Measurements from ENCODE around the gene IFI27L2.
"Not testable (repeated sequence)": the region's sequence is repeated elsewhere in the genome, so short reads cannot be mapped to it uniquely, and the experiment has no call there.

The IFI27L2 gene

GRCh38 chr14:94162466-94162865 lies 33.1 kb upstream of the IFI27L2 start:
- H3K36me3 Mint-ChIP-seq = no peaks in the 10 kb centered on the region
- H3K27me3 Mint-ChIP-seq = no peaks in the 10 kb centered on the region
- H3K9me3 Mint-ChIP-seq (ENCODE audit: low read depth) = no peaks in the 10 kb centered on the region
- H3K27ac Mint-ChIP-seq = no peak overlapping the region
- no peak overlapping the region for H3K4me3 Mint-ChIP-seq
- peaks cover 61% of the 10 kb centered on the region for H3K4me1 Mint-ChIP-seq (ENCODE audit: low read depth)

DNA sequence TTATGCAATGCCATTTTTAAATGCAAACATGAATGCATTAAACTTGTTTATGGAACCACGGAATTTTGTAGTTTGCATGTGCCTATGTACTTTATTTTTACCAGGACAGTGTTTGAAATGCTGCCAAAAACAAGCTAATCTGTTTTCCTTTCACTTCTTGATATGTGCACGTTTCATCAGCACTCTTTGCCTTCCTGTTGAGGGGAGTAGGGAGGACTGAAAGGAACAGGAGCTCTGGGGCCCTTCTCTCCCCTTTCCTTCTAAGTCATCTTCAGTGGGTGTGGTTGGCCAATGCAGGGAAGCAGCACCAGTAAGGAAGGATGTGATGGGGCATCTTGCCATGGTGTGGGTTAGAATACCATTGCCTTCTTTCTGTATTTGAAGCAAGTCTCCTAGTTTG lies 32.6 kb upstream of the IFI27L2 start:
- Mint-ChIP-seq H3K9me3 (ENCODE audit: low read depth) (no peaks in the 10 kb centered on the region), H3K36me3 (no peaks in the 10 kb centered on the region), H3K4me1 (ENCODE audit: low read depth) (peaks cover 63% of the 10 kb centered on the region), H3K27me3 (no peaks in the 10 kb centered on the region), H3K4me3 (no peak overlapping the region), H3K27ac (no peak overlapping the region)

DNA sequence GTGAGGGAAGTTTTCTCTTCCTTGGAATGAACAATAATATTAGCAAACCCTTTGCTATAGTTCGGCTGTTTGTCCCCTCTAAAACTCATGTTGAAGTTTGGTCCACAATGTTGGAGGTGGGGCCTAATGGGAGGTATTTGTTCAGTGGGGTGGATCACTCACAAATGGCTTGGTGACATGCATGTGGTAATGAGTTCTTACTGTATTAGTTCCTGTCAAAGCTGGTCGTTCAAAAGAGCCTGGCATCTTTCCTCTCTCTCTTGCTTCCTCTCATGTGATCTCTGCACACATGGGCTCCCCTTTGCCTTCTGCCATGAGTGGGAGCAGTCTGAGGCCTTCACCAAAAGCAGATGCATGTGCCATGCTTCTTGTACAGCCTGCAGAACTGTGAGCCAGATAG lies 31.7 kb upstream of the IFI27L2 start:
- Mint-ChIP-seq H3K27ac (peak overlapping the region; percentile 4), H3K9me3 (ENCODE audit: low read depth) (no peaks in the 10 kb centered on the region), H3K36me3 (no peaks in the 10 kb centered on the region), H3K4me3 (no peak overlapping the region), H3K4me1 (ENCODE audit: low read depth) (peaks cover 64% of the 10 kb centered on the region), H3K27me3 (no peaks in the 10 kb centered on the region)

DNA sequence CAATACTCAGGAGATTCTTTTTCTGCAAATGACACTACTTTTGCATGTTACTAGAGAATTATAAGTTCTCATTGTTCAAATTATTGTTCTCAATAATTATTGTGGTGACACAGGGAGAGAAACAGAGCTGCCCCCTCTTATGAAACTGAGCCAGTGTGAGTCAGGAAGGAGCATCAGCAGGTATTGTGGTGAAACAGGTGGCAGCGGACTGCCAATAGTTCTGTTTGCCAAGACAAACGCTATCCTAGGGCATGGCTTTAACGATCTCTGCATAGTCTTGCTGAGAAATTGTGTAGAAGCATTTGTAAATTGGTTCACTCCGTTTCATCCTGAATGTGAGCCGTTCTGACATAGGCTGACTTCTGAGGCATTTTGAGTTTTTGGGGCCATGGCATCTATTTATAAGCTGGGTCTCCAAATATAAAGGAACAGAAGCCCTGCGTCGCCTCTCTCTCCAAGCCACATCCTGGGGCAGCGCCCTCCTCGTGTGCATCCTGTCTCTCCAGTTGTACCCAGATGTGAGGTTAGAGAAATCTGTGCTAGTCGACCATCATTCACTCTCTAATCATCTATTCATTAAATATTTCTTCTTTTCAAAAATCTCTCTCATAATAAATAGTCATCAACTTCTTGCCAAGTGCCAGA lies 29.0 kb upstream of the IFI27L2 start:
- H3K36me3 Mint-ChIP-seq = no peaks in the 10 kb centered on the region
- H3K27me3 Mint-ChIP-seq = peaks cover 1% of the 10 kb centered on the region
- H3K4me1 Mint-ChIP-seq (ENCODE audit: low read depth) = peaks cover 52% of the 10 kb centered on the region
- H3K9me3 Mint-ChIP-seq (ENCODE audit: low read depth) = no peaks in the 10 kb centered on the region
- H3K27ac Mint-ChIP-seq = peak overlapping the region; percentile 55
- peak overlapping the region; percentile 22 for H3K4me3 Mint-ChIP-seq

- Mint-ChIP-seq H3K27me3 (peaks cover 7% of the 10 kb centered on the region), H3K27ac (no peak overlapping the region), H3K4me3 (no peak overlapping the region), H3K9me3 (ENCODE audit: low read depth) (no peaks in the 10 kb centered on the region), H3K36me3 (no peaks in the 10 kb centered on the region), H3K4me1 (ENCODE audit: low read depth) (peaks cover 46% of the 10 kb centered on the region)
Measured at GRCh38 chr14:94157197-94157596, 27.8 kb upstream of the IFI27L2 start.

DNA sequence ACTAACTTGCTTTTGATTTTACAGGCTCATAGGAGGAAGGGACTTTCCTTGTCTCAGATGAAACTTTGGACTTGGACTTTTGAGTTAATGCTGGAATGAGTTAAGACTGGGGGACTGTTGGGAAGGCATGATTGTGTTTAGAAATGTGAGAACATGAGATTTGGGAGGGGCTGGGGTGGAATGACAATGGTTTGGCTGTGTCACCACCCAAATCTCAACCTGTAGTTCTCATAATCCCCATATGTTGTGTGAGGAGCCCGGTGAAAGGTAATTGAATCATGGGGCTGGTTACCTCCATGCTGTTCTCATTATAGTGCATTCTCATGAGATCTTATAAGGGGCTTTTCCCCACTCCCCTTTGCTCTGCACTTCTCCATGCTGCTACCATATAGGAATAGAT lies 26.7 kb upstream of the IFI27L2 start:
- H3K27me3 Mint-ChIP-seq; H3K9me3 Mint-ChIP-seq (ENCODE audit: low read depth); H3K36me3 Mint-ChIP-seq; H3K4me3 Mint-ChIP-seq; H3K27ac Mint-ChIP-seq: not testable (repeated sequence)
- H3K4me1 Mint-ChIP-seq (ENCODE audit: low read depth) = peaks cover 37% of the 10 kb centered on the region

DNA sequence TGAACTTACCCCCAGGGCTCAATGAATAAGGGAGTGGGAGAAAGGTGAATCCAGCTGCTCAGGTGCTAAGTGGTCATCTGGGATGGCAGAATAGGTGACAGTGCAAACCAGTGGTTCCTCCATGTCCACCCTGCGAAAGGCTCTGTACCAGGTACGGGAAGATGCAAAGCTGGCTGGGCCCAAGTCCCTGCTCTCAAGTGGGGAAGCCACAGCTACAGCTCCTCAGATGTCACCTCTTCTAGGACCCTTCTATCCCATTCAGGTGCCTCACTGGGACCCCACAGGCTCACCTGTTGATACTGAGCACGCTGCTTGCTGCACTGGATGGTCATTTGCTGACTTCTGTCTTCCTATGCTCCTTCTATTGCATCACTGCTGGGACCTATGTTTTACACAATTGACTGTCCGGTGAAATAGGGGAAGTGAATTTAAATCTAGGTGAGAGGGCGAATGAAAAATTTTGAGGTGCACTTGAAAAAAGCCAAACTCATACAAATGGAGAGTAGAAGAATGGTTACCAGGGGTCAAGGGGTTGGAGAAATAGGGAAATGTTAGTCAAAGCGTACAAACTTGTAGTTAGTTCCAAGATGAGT lies 24.4 kb upstream of the IFI27L2 start:
- peaks cover 8% of the 10 kb centered on the region for H3K27me3 Mint-ChIP-seq
- H3K4me1 Mint-ChIP-seq (ENCODE audit: low read depth) = peaks cover 18% of the 10 kb centered on the region
- no peaks in the 10 kb centered on the region for H3K36me3 Mint-ChIP-seq
- H3K9me3 Mint-ChIP-seq (ENCODE audit: low read depth) = no peaks in the 10 kb centered on the region
- no peak overlapping the region for H3K4me3 Mint-ChIP-seq
- H3K27ac Mint-ChIP-seq = peak overlapping the region; percentile 5

DNA sequence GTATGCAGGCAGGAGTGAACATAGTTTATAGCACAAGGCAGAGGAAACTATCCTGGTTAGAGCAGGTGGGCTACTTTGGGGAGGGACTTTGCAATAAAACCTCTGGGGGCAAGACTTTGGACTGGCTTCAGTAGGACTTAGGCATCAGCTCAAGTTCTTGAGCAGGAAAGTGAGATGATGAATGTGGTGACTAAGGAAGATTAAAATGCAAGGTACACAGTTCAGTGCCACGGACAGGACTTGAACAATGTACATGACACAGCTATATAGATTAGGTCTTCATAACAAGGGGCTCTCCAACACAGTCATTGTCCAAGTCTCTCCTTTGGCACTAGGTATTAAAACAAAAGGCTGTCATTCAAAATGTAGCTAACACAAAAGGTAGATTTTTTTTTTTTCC lies 23.3 kb upstream of the IFI27L2 start:
- Mint-ChIP-seq H3K4me3 (no peak overlapping the region), H3K4me1 (ENCODE audit: low read depth) (peaks cover 6% of the 10 kb centered on the region), H3K36me3 (no peaks in the 10 kb centered on the region), H3K27me3 (peaks cover 8% of the 10 kb centered on the region), H3K27ac (no peak overlapping the region), H3K9me3 (ENCODE audit: low read depth) (no peaks in the 10 kb centered on the region)

DNA sequence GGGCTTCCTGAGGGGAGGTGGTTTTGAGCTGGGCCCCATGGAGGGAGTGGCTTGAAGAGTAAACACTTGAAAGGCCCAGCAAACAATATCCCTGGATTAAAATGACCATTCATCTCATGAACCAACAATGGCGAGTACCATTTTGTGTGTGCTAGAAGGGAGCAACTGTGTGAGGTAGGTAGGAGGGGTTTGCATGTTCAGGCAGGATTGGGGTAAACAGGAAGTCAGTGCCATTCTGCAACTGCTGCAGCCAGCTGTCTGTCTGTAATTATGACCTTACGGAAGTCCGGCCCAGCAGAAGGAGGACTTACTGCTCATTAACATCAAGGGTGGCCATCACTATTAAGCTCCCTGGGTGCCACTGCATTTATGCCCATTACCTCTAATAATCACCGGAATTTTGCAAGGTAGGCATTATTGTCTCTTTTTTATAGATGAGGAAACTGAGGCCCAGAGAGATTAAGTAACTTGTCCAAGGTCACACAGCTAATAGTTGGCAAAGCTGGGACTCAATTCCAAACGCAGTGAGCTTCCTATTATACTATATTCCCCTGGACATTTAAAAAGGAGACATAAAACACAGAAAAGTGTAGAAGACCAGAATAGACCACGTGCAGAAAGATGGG lies 16.6 kb upstream of the IFI27L2 start:
- no peaks in the 10 kb centered on the region for H3K27me3 Mint-ChIP-seq
- no peaks in the 10 kb centered on the region for H3K9me3 Mint-ChIP-seq (ENCODE audit: low read depth)
- H3K27ac Mint-ChIP-seq = no peak overlapping the region
- H3K36me3 Mint-ChIP-seq = no peaks in the 10 kb centered on the region
- H3K4me3 Mint-ChIP-seq = no peak overlapping the region
- peaks cover 13% of the 10 kb centered on the region for H3K4me1 Mint-ChIP-seq (ENCODE audit: low read depth)

- no peak overlapping the region for H3K4me3 Mint-ChIP-seq
- H3K9me3 Mint-ChIP-seq (ENCODE audit: low read depth) = no peaks in the 10 kb centered on the region
- H3K36me3 Mint-ChIP-seq = no peaks in the 10 kb centered on the region
- no peaks in the 10 kb centered on the region for H3K27me3 Mint-ChIP-seq
- peaks cover 13% of the 10 kb centered on the region for H3K4me1 Mint-ChIP-seq (ENCODE audit: low read depth)
- no peak overlapping the region for H3K27ac Mint-ChIP-seq
Measured at GRCh38 chr14:94144765-94145164, 15.4 kb upstream of the IFI27L2 start.

- no peak overlapping the region for H3K4me3 Mint-ChIP-seq
- peaks cover 13% of the 10 kb centered on the region for H3K4me1 Mint-ChIP-seq (ENCODE audit: low read depth)
- H3K27ac Mint-ChIP-seq = no peak overlapping the region
- H3K9me3 Mint-ChIP-seq (ENCODE audit: low read depth) = no peaks in the 10 kb centered on the region
- H3K27me3 Mint-ChIP-seq = no peaks in the 10 kb centered on the region
- H3K36me3 Mint-ChIP-seq = no peaks in the 10 kb centered on the region
Measured at GRCh38 chr14:94143711-94144110, 14.3 kb upstream of the IFI27L2 start.

GRCh38 chr14:94143239-94143638 lies 13.8 kb upstream of the IFI27L2 start:
- Mint-ChIP-seq H3K4me1 (ENCODE audit: low read depth) (peaks cover 13% of the 10 kb centered on the region), H3K36me3 (no peaks in the 10 kb centered on the region), H3K27ac (no peak overlapping the region), H3K4me3 (no peak overlapping the region), H3K27me3 (no peaks in the 10 kb centered on the region), H3K9me3 (ENCODE audit: low read depth) (no peaks in the 10 kb centered on the region)

- no peaks in the 10 kb centered on the region for H3K9me3 Mint-ChIP-seq (ENCODE audit: low read depth)
- H3K27ac Mint-ChIP-seq = no peak overlapping the region
- no peaks in the 10 kb centered on the region for H3K36me3 Mint-ChIP-seq
- H3K4me3 Mint-ChIP-seq = no peak overlapping the region
- no peaks in the 10 kb centered on the region for H3K27me3 Mint-ChIP-seq
- peaks cover 13% of the 10 kb centered on the region for H3K4me1 Mint-ChIP-seq (ENCODE audit: low read depth)
Measured at GRCh38 chr14:94142836-94143235, 13.4 kb upstream of the IFI27L2 start.

GRCh38 chr14:94142247-94142646 lies 12.8 kb upstream of the IFI27L2 start:
- Mint-ChIP-seq H3K4me3 (no peak overlapping the region), H3K27ac (no peak overlapping the region), H3K27me3 (no peaks in the 10 kb centered on the region), H3K9me3 (ENCODE audit: low read depth) (no peaks in the 10 kb centered on the region), H3K36me3 (no peaks in the 10 kb centered on the region), H3K4me1 (ENCODE audit: low read depth) (peaks cover 12% of the 10 kb centered on the region)

GRCh38 chr14:94139421-94139820 lies 10.0 kb upstream of the IFI27L2 start:
- Mint-ChIP-seq H3K27me3 (peaks cover 2% of the 10 kb centered on the region), H3K4me3 (no peak overlapping the region), H3K27ac (no peak overlapping the region), H3K36me3 (no peaks in the 10 kb centered on the region), H3K4me1 (ENCODE audit: low read depth) (peaks cover 3% of the 10 kb centered on the region), H3K9me3 (ENCODE audit: low read depth) (peaks cover 10% of the 10 kb centered on the region)

GRCh38 chr14:94139006-94139405 lies 9.6 kb upstream of the IFI27L2 start:
- no peaks in the 10 kb centered on the region for H3K36me3 Mint-ChIP-seq

More at GRCh38 chr14:94139006-94139405, 9.6 kb upstream of the IFI27L2 start:
- Mint-ChIP-seq H3K4me1 (ENCODE audit: low read depth) (peaks cover 3% of the 10 kb centered on the region), H3K27me3 (peaks cover 2% of the 10 kb centered on the region), H3K9me3 (ENCODE audit: low read depth) (peaks cover 10% of the 10 kb centered on the region), H3K4me3 (no peak overlapping the region), H3K27ac (no peak overlapping the region)
